T-cell (primary cell): ENCODE data around the gene ADRA2B. TPM values are rescaled to one million over a fixed set of nuclear protein-coding genes. Genes with fewer than 3 reads are reported as not detected.
"Not testable (repeated sequence)": the region's sequence is repeated elsewhere in the genome, so short reads cannot be mapped to it uniquely, and the experiment has no call there.

Experiments
- ATAC-seq, 4 experiments: fragments of 200-7000 bp in 3 of 4; fragments of 150-1000 bp in 1 of 4; cut with Tn5 transposase; replicated peaks in 1 of 4; 1 replicate in 3 of 4; 2 replicates in 1 of 4; pipeline ENCODE4 v1.10.0; 2021; ENCODE audit warnings: moderate library complexity in 3 of 4, mild to moderate bottlenecking in 2 of 4, moderate number of reproducible peaks in 1 of 4
- CTCF ChIA-PET, 2 donors: fragments of 300-600 bp; sonication (Branson Sonifier 250); formaldehyde crosslinking; loops; one replicate each; lab custom pipeline; 2022; ENCODE audit warnings: antibody characterized with exemption in 2 of 2; lab: Charles Lee
- POLR2A ChIA-PET, 2 donors: fragments of 300-600 bp; sonication (Branson Sonifier 250); formaldehyde crosslinking; loops; one replicate each; lab custom pipeline; 2022; ENCODE audit warnings: antibody characterized with exemption in 2 of 2; lab: Charles Lee
- DNase-seq, 35 experiments: peaks; one replicate each; pipeline versions ENCODE4 v3.0.0 to v3.0.0-alpha.2; 2013 to 2023
- H3K27ac ChIP-seq: one replicate; pipeline ENCODE4 v1.5.1; 2013; ENCODE audit warnings: low read length
- H3K27me3 ChIP-seq, 2 experiments: replicated peaks in 1 of 2; 1 replicate in 1 of 2; 2 replicates in 1 of 2; pipeline versions ENCODE4 v1.6.1 to v1.7.0; 2013; ENCODE audit warnings: low read length in 1 of 2, mixed read lengths in 1 of 2; ENCODE audit not compliant: control insufficient read depth in 2 of 2, insufficient read depth in 2 of 2; ENCODE audit errors: extremely low read depth in 1 of 2
- H3K36me3 ChIP-seq, 2 donors: 1 replicate in 1 of 2; 2 replicates in 1 of 2; pipeline versions ENCODE4 v1.6.1 to v1.7.0; 2013; ENCODE audit warnings: low read length in 1 of 2; ENCODE audit not compliant: control insufficient read depth in 2 of 2, insufficient read depth in 1 of 2; ENCODE audit errors: extremely low read depth in 1 of 2
- H3K4me1 ChIP-seq, 2 experiments: 1 replicate in 1 of 2; 2 replicates in 1 of 2; pipeline versions ENCODE4 v1.6.1 to v1.7.0; 2013; ENCODE audit warnings: low read length in 2 of 2, mixed read lengths in 1 of 2; ENCODE audit not compliant: insufficient read depth in 2 of 2, control insufficient read depth in 1 of 2; ENCODE audit errors: extremely low read depth in 1 of 2
- H3K4me3 ChIP-seq, 2 donors: 1 replicate in 1 of 2; 2 replicates in 1 of 2; pipeline versions ENCODE4 v1.5.1 to v1.7.0; 2013; ENCODE audit warnings: mild to moderate bottlenecking in 2 of 2, low read length in 1 of 2, moderate library complexity in 1 of 2; ENCODE audit not compliant: control insufficient read depth in 1 of 2; ENCODE audit errors: extremely low read depth in 1 of 2
- H3K9me3 ChIP-seq: 2 replicates; pipeline ENCODE4 v1.7.0; 2013
- H3K27ac Mint-ChIP-seq, 2 donors: one replicate each; pipeline ENCODE4 v1.8.0; 2020 to 2021; ENCODE audit warnings: mild to moderate bottlenecking in 2 of 2, mixed read lengths in 2 of 2
- H3K27me3 Mint-ChIP-seq, 2 donors: one replicate each; pipeline ENCODE4 v1.8.0; 2021 to 2022; ENCODE audit warnings: mixed read lengths in 2 of 2
- H3K36me3 Mint-ChIP-seq: one replicate; pipeline ENCODE4 v1.8.0; 2021; ENCODE audit warnings: mixed read lengths
- H3K4me1 Mint-ChIP-seq, 3 donors: one replicate each; pipeline ENCODE4 v1.8.0; 2020 to 2022; ENCODE audit warnings: mixed read lengths in 3 of 3, mild to moderate bottlenecking in 1 of 3
- H3K4me3 Mint-ChIP-seq, 3 donors: one replicate each; pipeline ENCODE4 v1.8.0; 2020 to 2022; ENCODE audit warnings: mild to moderate bottlenecking in 3 of 3, mixed read lengths in 3 of 3, moderate library complexity in 3 of 3
- H3K9me3 Mint-ChIP-seq, 3 donors: one replicate each; pipeline ENCODE4 v1.8.0; 2020 to 2022; ENCODE audit warnings: mixed read lengths in 3 of 3
- WGBS: methylation state at CpG from one replicate; pipeline ENCODE4 v1.1.5; 2013; ENCODE audit warnings: missing lambda C conversion rate; ENCODE audit not compliant: insufficient coverage; 5-methylcytosine and 5-hydroxymethylcytosine counted together
- total RNA-seq, 35 experiments: library from RNA in 6 of 35; stranded (reverse) in 6 of 35; fragments of 120-200 nt in 1 of 35; gene quantifications; one replicate each; pipeline versions ENCODE4 v1.2.1 to v1.2.4 and lab custom pipeline; 2013 to 2026

Gene ADRA2B
- total RNA-seq, 5 donors from 2014 or later (not counting 1 experiment from before 2014, with no cell fraction given) = 0.13 to 0.77 (median 0.18) TPM

GRCh38 chr2:96085541-96086355 is 30.6 kb downstream of the ADRA2B start:
- Mint-ChIP-seq H3K4me3 (no peak overlapping the region), H3K4me1 (no peaks in the 10 kb centered on the region), H3K27ac (no peak overlapping the region), H3K36me3 (no peaks in the 10 kb centered on the region), H3K27me3 (peaks cover 6 to 15% of the 10 kb centered on the region in 2 donors), H3K9me3 (peaks cover 0 to 4% (median 4%) of the 10 kb centered on the region in 3 donors)
- H3K9me3 ChIP-seq = no peaks in the 10 kb centered on the region
- WGBS = 92% methylated on average over 9 of the region's 12 CpGs
- H3K27ac ChIP-seq = no peak overlapping the region
- ChIA-PET POLR2A (no interaction called here), CTCF (no interaction called here)
- peak in 2 of 35 experiments; percentile 3 to 18 for DNase-seq
- no peaks in the 10 kb centered on the region for H3K4me1 ChIP-seq
- H3K4me3 ChIP-seq = no peak overlapping the region
- H3K36me3 ChIP-seq = no peaks in the 10 kb centered on the region
- H3K27me3 ChIP-seq = peaks cover 0 to 52% of the 10 kb centered on the region in 2 experiments
- ATAC-seq = no peak

- H3K4me3 ChIP-seq, H3K4me1 ChIP-seq, H3K9me3 ChIP-seq, CTCF ChIA-PET, DNase-seq, H3K4me1 Mint-ChIP-seq, ATAC-seq, H3K27ac Mint-ChIP-seq, H3K36me3 ChIP-seq, POLR2A ChIA-PET, H3K27ac ChIP-seq, H3K36me3 Mint-ChIP-seq, H3K9me3 Mint-ChIP-seq, H3K4me3 Mint-ChIP-seq: not testable (repeated sequence)
- 75% methylated on average over 5 of the region's 7 CpGs for WGBS
- peaks cover 9 to 15% of the 10 kb centered on the region in 2 donors for H3K27me3 Mint-ChIP-seq
- peaks cover 0 to 48% of the 10 kb centered on the region in 2 experiments for H3K27me3 ChIP-seq
Observed at GRCh38 chr2:96084858-96085518, 31.4 kb downstream of the ADRA2B start.

GRCh38 chr2:96083989-96084857 is 32.1 kb downstream of the ADRA2B start:
- 85% methylated on average over 18 of the region's 22 CpGs for WGBS
- no peak overlapping the region for H3K4me3 ChIP-seq
- ChIA-PET CTCF (no interaction called here), POLR2A (no interaction called here)
- Mint-ChIP-seq H3K36me3 (no peaks in the 10 kb centered on the region), H3K4me1 (no peaks in the 10 kb centered on the region), H3K27ac (no peak overlapping the region), H3K27me3 (peaks cover 9 to 15% of the 10 kb centered on the region in 2 donors), H3K9me3 (peaks cover 0 to 4% (median 4%) of the 10 kb centered on the region in 3 donors), H3K4me3 (no peak overlapping the region)
- DNase-seq (peak in 1 of 35 experiments; percentile 18), ATAC-seq (no peak)
- H3K9me3 ChIP-seq = no peaks in the 10 kb centered on the region
- H3K36me3 ChIP-seq = no peaks in the 10 kb centered on the region
- H3K4me1 ChIP-seq = no peaks in the 10 kb centered on the region
- peaks cover 0 to 42% of the 10 kb centered on the region in 2 experiments for H3K27me3 ChIP-seq
- no peak overlapping the region for H3K27ac ChIP-seq

- no peaks in the 10 kb centered on the region for H3K36me3 Mint-ChIP-seq
- no peaks in the 10 kb centered on the region for H3K4me1 ChIP-seq
- H3K27me3 ChIP-seq = peaks cover 0 to 33% of the 10 kb centered on the region in 2 experiments
- DNase-seq = peak in 2 of 35 experiments; percentile 4 to 12
- H3K9me3 ChIP-seq = no peaks in the 10 kb centered on the region
- H3K27ac ChIP-seq = no peak overlapping the region
- H3K4me3 Mint-ChIP-seq = no peak overlapping the region
- WGBS = 78% methylated on average over 4 of the region's 9 CpGs
- H3K36me3 ChIP-seq = no peaks in the 10 kb centered on the region
- H3K4me3 ChIP-seq = no peak overlapping the region
- ChIA-PET CTCF (interaction anchor here in 1 of 2 donors (0.6 kb wide), 1 partner anchor 99 kb away, joined by 6 read pairs; no protein-coding TSS in a partner anchor), POLR2A (interaction anchor here in 1 of 2 donors (0.6 kb wide), 1 partner anchor 79 kb away, joined by 5 read pairs; no protein-coding TSS in a partner anchor)
- no peak overlapping the region for H3K27ac Mint-ChIP-seq
- H3K27me3 Mint-ChIP-seq = peaks cover 9 to 15% of the 10 kb centered on the region in 2 donors
- no peak for ATAC-seq
- H3K9me3 Mint-ChIP-seq = peaks cover 0 to 4% (median 4%) of the 10 kb centered on the region in 3 donors
- no peaks in the 10 kb centered on the region for H3K4me1 Mint-ChIP-seq
Observed at GRCh38 chr2:96083064-96083939, 33.1 kb downstream of the ADRA2B start.

GRCh38 chr2:96082211-96083063 is 33.9 kb downstream of the ADRA2B start:
- H3K4me3 Mint-ChIP-seq = no peak overlapping the region
- peaks cover 0 to 33% of the 10 kb centered on the region in 2 experiments for H3K27me3 ChIP-seq
- no peak for ATAC-seq
- no peak overlapping the region for H3K27ac ChIP-seq
- WGBS = 87% methylated on average over 10 of the region's 14 CpGs
- CTCF ChIA-PET = interaction anchor here in 1 of 2 donors (0.6 kb wide), 1 partner anchor 100 kb away, joined by 6 read pairs; no protein-coding TSS in a partner anchor
- peaks cover 0 to 4% (median 4%) of the 10 kb centered on the region in 3 donors for H3K9me3 Mint-ChIP-seq
- H3K36me3 ChIP-seq = no peaks in the 10 kb centered on the region
- H3K27ac Mint-ChIP-seq = no peak overlapping the region
- POLR2A ChIA-PET = interaction anchor here in 1 of 2 donors (0.6 kb wide), 1 partner anchor 80 kb away, joined by 5 read pairs; no protein-coding TSS in a partner anchor
- H3K4me1 ChIP-seq = no peaks in the 10 kb centered on the region
- H3K4me1 Mint-ChIP-seq = no peaks in the 10 kb centered on the region
- no peak overlapping the region for H3K4me3 ChIP-seq
- peak in 2 of 35 experiments; percentile 3 to 10 for DNase-seq
- H3K9me3 ChIP-seq = no peaks in the 10 kb centered on the region
- peaks cover 4% of the 10 kb centered on the region for H3K36me3 Mint-ChIP-seq
- peaks cover 9 to 15% of the 10 kb centered on the region in 2 donors for H3K27me3 Mint-ChIP-seq
